CD14-positive monocyte (primary cell): Measurements from ENCODE around the gene SNX20. TPM values are rescaled to one million over a fixed set of nuclear protein-coding genes. Genes with fewer than 3 reads are reported as not detected.
A peak's percentile ranks its signal among the peaks of the same experiment; 100 is the strongest.

Source experiments
- DNase-seq, 3 donors: peaks; one replicate each; pipeline ENCODE4 v3.0.0-alpha.2; 2011 to 2022
- H2AFZ ChIP-seq: 2 replicates; pipeline ENCODE4 v1.6.0; 2012; ENCODE audit warnings: mild to moderate bottlenecking, low read depth, low read length, inconsistent platforms; ENCODE audit not compliant: insufficient read depth, poor library complexity, severe bottlenecking
- H3K27ac ChIP-seq, 2 donors: 1 replicate in 1 of 2; 2 replicates in 1 of 2; pipeline ENCODE4 v1.5.1; 2012 to 2013; ENCODE audit warnings: low read length in 2 of 2, control low read depth in 1 of 2, inconsistent platforms in 1 of 2, low read depth in 1 of 2, mild to moderate bottlenecking in 1 of 2
- H3K27me3 ChIP-seq, 2 donors: one replicate each; pipeline versions ENCODE4 v1.6.0 to v1.6.1; 2011 to 2013; ENCODE audit warnings: low read length in 2 of 2; ENCODE audit not compliant: control insufficient read depth in 2 of 2, insufficient read depth in 2 of 2
- H3K36me3 ChIP-seq, 2 donors: replicated peaks in 1 of 2; 1 replicate in 1 of 2; 2 replicates in 1 of 2; pipeline versions ENCODE4 v1.5.1 to v1.6.1; 2012 to 2013; ENCODE audit warnings: low read length in 2 of 2, control low read depth in 1 of 2, inconsistent platforms in 1 of 2, mild to moderate bottlenecking in 1 of 2; ENCODE audit not compliant: insufficient read depth in 2 of 2, control insufficient read depth in 1 of 2
- H3K4me1 ChIP-seq, 2 donors: 1 replicate in 1 of 2; 2 replicates in 1 of 2; pipeline versions ENCODE4 v1.5.1 to v1.6.1; 2012 to 2013; ENCODE audit warnings: low read length in 2 of 2, control low read depth in 1 of 2, inconsistent platforms in 1 of 2, mild to moderate bottlenecking in 1 of 2, moderate library complexity in 1 of 2; ENCODE audit not compliant: insufficient read depth in 2 of 2, control insufficient read depth in 1 of 2
- H3K4me2 ChIP-seq: replicated peaks from 2 replicates; pipeline ENCODE3; 2012; ENCODE audit warnings: low read length, moderate library complexity, mild to moderate bottlenecking; ENCODE audit not compliant: poor library complexity, severe bottlenecking; ENCODE audit errors: extremely low read depth
- H3K4me3 ChIP-seq, 3 experiments: fragments of 200-600 bp in 1 of 3; sonication (generic) in 1 of 3; replicated peaks in 1 of 3; 1 replicate in 2 of 3; 2 replicates in 1 of 3; pipeline ENCODE4 v1.5.1; 2011 to 2013; ENCODE audit warnings: low read length in 3 of 3, mild to moderate bottlenecking in 3 of 3, control low read depth in 2 of 3, low read depth in 2 of 3, inconsistent platforms in 1 of 3, moderate library complexity in 1 of 3
- H3K79me2 ChIP-seq: 2 replicates; pipeline ENCODE4 v1.6.0; 2012; ENCODE audit warnings: mild to moderate bottlenecking, control low read depth, inconsistent platforms, low read length, moderate library complexity; ENCODE audit not compliant: insufficient read depth
- H3K9ac ChIP-seq: 2 replicates; pipeline ENCODE4 v1.6.0; 2017; ENCODE audit warnings: low read length, mild to moderate bottlenecking; ENCODE audit not compliant: insufficient read depth, poor library complexity, severe bottlenecking
- H3K9me3 ChIP-seq, 2 donors: replicated peaks in 1 of 2; 1 replicate in 1 of 2; 2 replicates in 1 of 2; pipeline versions ENCODE4 v1.5.1 to v1.6.1; 2012 to 2013; ENCODE audit warnings: low read length in 2 of 2, control low read depth in 1 of 2; ENCODE audit not compliant: control insufficient read depth in 1 of 2, insufficient read depth in 1 of 2
- H4K20me1 ChIP-seq: 2 replicates; pipeline ENCODE4 v1.6.0; 2012; ENCODE audit warnings: mild to moderate bottlenecking, low read length, control low read depth, moderate library complexity; ENCODE audit not compliant: insufficient read depth
- H3K27ac Mint-ChIP-seq, 7 donors: one replicate each; pipeline ENCODE4 v1.8.0; 2020; ENCODE audit warnings: mild to moderate bottlenecking in 7 of 7, mixed read lengths in 7 of 7, moderate library complexity in 6 of 7, inconsistent platforms in 2 of 7
- H3K27me3 Mint-ChIP-seq, 3 donors: one replicate each; pipeline ENCODE4 v1.8.0; 2021 to 2022; ENCODE audit warnings: low read depth in 3 of 3, mild to moderate bottlenecking in 3 of 3, mixed read lengths in 3 of 3, moderate library complexity in 3 of 3, inconsistent platforms in 1 of 3
- H3K36me3 Mint-ChIP-seq, 2 donors: one replicate each; pipeline ENCODE4 v1.8.0; 2020; ENCODE audit warnings: mixed read lengths in 2 of 2, inconsistent platforms in 1 of 2, mild to moderate bottlenecking in 1 of 2
- H3K4me1 Mint-ChIP-seq: one replicate; pipeline ENCODE4 v1.8.0; 2020; ENCODE audit warnings: mild to moderate bottlenecking, mixed read lengths
- H3K4me3 Mint-ChIP-seq, 2 donors: one replicate each; pipeline ENCODE4 v1.8.0; 2020; ENCODE audit warnings: mild to moderate bottlenecking in 2 of 2, mixed read lengths in 2 of 2, moderate library complexity in 1 of 2
- H3K9me3 Mint-ChIP-seq, 7 donors: one replicate each; pipeline ENCODE4 v1.8.0; 2020 to 2022; ENCODE audit warnings: mixed read lengths in 7 of 7, mild to moderate bottlenecking in 6 of 7, moderate library complexity in 6 of 7, inconsistent platforms in 2 of 7
- CTCF ChIP-seq: fragments of 200-600 bp; IDR thresholded peaks from one replicate; pipeline ENCODE4 v1.8.0; 2022; ENCODE audit warnings: antibody characterized with exemption, mild to moderate bottlenecking
- WGBS: methylation state at CpG from one replicate; pipeline ENCODE4 v1.1.5; 2013; ENCODE audit warnings: missing lambda C conversion rate; ENCODE audit not compliant: insufficient coverage; 5-methylcytosine and 5-hydroxymethylcytosine counted together
- intact Hi-C, 2 donors: fragments of 100-400 bp; cut with micrococcal nuclease; formaldehyde crosslinking; loops; one replicate each; pipeline versions ENCODE4 v1.15.0 to v1.15.1; 2023
- polyA plus RNA-seq, 3 donors: library from polyadenylated mRNA; depleted of rRNA in 1 of 3; unstranded in 2 of 3; stranded (reverse) in 1 of 3; fragments of 300-500 nt in 2 of 3; fragments of >200 nt in 1 of 3; fragmentation: Illumina TruSeq in 2 of 3; gene quantifications; 1 replicate in 2 of 3; 2 replicates in 1 of 3; pipeline ENCODE4 v1.2.3, GENCODE V29; 2012 to 2021

The SNX20 gene
- polyA plus RNA-seq, 3 donors, result 51.0 to 83.2 (median 52.0) TPM

- H3K36me3 Mint-ChIP-seq, result peaks cover 86 to 98% of the 10 kb centered on the region in 2 donors
Observed at GRCh38 chr16:50721549-50722404, 40.7 kb upstream of the SNX20 start.

More at GRCh38 chr16:50721549-50722404, 40.7 kb upstream of the SNX20 start:
- Histone ChIP-seq H3K9me3 (peaks cover 4 to 6% of the 10 kb centered on the region in 2 donors), H3K4me3 (no peak overlapping the region), H3K27ac (peak overlapping the region in 1 of 2 donors; percentile 54), H3K79me2 (peaks cover 69% of the 10 kb centered on the region), H3K9ac (no peak overlapping the region), H3K4me1 (peaks cover 4 to 23% of the 10 kb centered on the region in 2 donors), H3K27me3 (no peaks in the 10 kb centered on the region), H3K4me2 (no peak overlapping the region), H4K20me1 (peaks cover 99% of the 10 kb centered on the region), H2AFZ (no peak overlapping the region), H3K36me3 (peaks cover 91 to 99% of the 10 kb centered on the region in 2 donors)
- no peak for DNase-seq
- WGBS, result 81% methylated on average over 4 of the region's 6 CpGs
- peak overlapping the region in 4 of 7 donors; percentile 34 to 82 (median 59) for H3K27ac Mint-ChIP-seq
- H3K4me3 Mint-ChIP-seq, result no peak overlapping the region
- no peak for TF ChIP-seq CTCF
- H3K4me1 Mint-ChIP-seq, result peaks cover 26% of the 10 kb centered on the region
- intact Hi-C loops, result no loop called here
- H3K9me3 Mint-ChIP-seq, result peaks cover 0 to 15% (median 12%) of the 10 kb centered on the region in 7 donors
- H3K27me3 Mint-ChIP-seq, result no peaks in the 10 kb centered on the region
